BE2C (cell line): ENCODE data around the gene WBP1.
"Not testable (repeated sequence)": the region's sequence is repeated elsewhere in the genome, so short reads cannot be mapped to it uniquely, and the experiment has no call there.

Experiments used
- DNase-seq: peaks from one replicate; pipeline ENCODE4 v3.0.0-alpha.2; 2020
- H3K27me3 ChIP-seq: fragments of 250-450 bp; sonication (Bioruptor Pico); 2 replicates; pipeline ENCODE4 v1.5.1; 2020; ENCODE audit warnings: mild to moderate bottlenecking
- H3K36me3 ChIP-seq: fragments of 250-450 bp; sonication (Bioruptor Pico); 2 replicates; pipeline ENCODE4 v1.5.1; 2020; ENCODE audit warnings: mild to moderate bottlenecking
- H3K4me1 ChIP-seq: fragments of 250-450 bp; sonication (Bioruptor Pico); 2 replicates; pipeline ENCODE4 v1.5.1; 2020
- H3K4me3 ChIP-seq: 2 replicates; pipeline ENCODE4 v1.5.1; 2011; ENCODE audit warnings: low read depth, low read length
- H3K9me3 ChIP-seq: fragments of 250-450 bp; sonication (Bioruptor Pico); 2 replicates; pipeline ENCODE4 v1.5.1; 2020
- TF ChIP-seq, protein P1 (sequence below): IDR thresholded peaks from 2 replicates; pipeline ENCODE4 v1.5.1; 2012; ENCODE audit warnings: mild to moderate bottlenecking, low read depth, low read length

Gene WBP1

DNA sequence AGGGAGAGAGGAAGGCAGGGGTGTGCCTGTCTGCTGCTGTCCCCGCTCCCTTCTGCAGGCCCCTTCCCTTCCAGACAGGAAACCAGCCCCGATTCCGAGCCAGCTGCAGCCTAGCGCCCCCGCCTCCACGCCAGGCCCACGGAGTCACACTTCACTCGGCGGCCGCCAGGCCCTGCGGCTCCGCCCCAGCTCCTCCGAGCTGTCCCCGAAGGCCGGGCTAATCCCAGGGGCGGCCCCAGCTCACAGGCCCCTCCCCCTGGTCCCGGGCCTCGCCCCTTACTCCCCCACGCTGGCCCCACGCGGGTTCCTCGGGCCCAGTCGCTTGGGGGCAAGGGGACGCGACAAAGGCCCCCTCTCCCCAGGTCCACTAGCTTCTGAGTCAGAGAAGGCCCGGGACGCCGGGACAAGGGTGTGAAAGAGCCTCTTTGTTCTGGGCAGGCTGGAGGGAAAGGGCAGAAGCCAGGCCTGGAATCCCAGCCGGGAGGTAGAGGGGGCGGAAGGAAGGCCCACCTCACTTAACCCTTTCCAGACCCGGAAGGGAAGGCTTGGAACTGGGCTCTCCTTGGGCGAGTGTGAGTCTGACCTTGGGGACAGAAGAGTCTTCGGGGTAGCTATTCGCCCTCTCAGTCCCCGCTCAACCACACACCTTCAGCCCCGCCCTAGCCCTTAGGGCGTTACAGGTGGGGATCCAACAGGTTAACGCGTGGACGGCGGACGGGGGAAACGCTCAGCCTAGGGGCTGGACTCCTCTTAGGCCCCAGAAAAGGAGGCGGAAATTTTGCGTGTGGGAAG, 17.7 kb upstream of the WBP1 start:
- H3K4me1 ChIP-seq: peaks cover 3% of the 10 kb centered on the region; the same call in 1 of the 2 replicates
- H3K4me3 ChIP-seq: peak overlapping the region; percentile 69
- no peaks in the 10 kb centered on the region for H3K9me3 ChIP-seq
- no peaks in the 10 kb centered on the region for H3K36me3 ChIP-seq
- H3K27me3 ChIP-seq: no peaks in the 10 kb centered on the region
- peak; percentile 89 for DNase-seq
- TF ChIP-seq, protein P1, sequence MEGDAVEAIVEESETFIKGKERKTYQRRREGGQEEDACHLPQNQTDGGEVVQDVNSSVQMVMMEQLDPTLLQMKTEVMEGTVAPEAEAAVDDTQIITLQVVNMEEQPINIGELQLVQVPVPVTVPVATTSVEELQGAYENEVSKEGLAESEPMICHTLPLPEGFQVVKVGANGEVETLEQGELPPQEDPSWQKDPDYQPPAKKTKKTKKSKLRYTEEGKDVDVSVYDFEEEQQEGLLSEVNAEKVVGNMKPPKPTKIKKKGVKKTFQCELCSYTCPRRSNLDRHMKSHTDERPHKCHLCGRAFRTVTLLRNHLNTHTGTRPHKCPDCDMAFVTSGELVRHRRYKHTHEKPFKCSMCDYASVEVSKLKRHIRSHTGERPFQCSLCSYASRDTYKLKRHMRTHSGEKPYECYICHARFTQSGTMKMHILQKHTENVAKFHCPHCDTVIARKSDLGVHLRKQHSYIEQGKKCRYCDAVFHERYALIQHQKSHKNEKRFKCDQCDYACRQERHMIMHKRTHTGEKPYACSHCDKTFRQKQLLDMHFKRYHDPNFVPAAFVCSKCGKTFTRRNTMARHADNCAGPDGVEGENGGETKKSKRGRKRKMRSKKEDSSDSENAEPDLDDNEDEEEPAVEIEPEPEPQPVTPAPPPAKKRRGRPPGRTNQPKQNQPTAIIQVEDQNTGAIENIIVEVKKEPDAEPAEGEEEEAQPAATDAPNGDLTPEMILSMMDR: no peak

DNA sequence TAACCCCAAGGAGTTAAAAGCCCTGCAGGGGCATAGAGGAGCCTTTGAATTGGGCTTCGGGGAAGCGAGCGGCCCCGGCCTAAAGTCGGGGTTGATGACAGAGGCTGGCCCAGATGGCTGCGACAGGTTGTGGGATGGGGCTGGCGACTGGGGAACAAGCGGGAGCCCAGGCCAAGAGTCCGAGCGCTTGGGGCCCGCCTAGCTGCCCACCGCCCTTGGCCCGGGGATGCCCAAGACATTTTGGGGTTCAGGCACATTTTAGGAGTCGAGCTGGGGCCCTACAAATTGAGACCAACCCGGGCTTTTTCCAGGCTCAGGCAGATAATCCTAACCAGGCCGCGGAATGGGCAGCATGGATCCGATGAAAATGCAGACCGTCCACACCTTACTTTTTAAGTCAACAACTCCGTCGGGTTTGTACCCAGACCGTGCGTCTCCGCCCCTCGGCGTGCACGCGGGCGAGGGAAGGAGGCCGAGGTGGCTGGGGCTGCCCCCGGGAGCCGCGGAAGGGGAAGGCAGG, 17.0 kb upstream of the WBP1 start:
- Histone ChIP-seq H3K4me3 (no peak overlapping the region), H3K36me3 (no peaks in the 10 kb centered on the region), H3K4me1 (peaks cover 3% of the 10 kb centered on the region; the same call in 1 of the 2 replicates), H3K9me3 (no peaks in the 10 kb centered on the region), H3K27me3 (no peaks in the 10 kb centered on the region)
- TF ChIP-seq, protein P1: no peak
- no peak for DNase-seq

- peak within 1 kb of the TSS; percentile 69 for H3K4me3 ChIP-seq
- no peaks in the 10 kb centered on the region for H3K36me3 ChIP-seq
- H3K9me3 ChIP-seq: no peaks in the 10 kb centered on the region
- TF ChIP-seq, protein P1: no peak
- no peak for DNase-seq
- H3K4me1 ChIP-seq: peaks cover 3% of the 10 kb centered on the region; the same call in 1 of the 2 replicates
- no peaks in the 10 kb centered on the region for H3K27me3 ChIP-seq
Measured at GRCh38 chr2:74441690-74442482, 16.4 kb upstream of the WBP1 start, which contains the start of gene RTKN. Gene RTKN (minus strand): TSS chr2:74441937. CDS start chr2:74441816, 121 bp downstream.

DNA sequence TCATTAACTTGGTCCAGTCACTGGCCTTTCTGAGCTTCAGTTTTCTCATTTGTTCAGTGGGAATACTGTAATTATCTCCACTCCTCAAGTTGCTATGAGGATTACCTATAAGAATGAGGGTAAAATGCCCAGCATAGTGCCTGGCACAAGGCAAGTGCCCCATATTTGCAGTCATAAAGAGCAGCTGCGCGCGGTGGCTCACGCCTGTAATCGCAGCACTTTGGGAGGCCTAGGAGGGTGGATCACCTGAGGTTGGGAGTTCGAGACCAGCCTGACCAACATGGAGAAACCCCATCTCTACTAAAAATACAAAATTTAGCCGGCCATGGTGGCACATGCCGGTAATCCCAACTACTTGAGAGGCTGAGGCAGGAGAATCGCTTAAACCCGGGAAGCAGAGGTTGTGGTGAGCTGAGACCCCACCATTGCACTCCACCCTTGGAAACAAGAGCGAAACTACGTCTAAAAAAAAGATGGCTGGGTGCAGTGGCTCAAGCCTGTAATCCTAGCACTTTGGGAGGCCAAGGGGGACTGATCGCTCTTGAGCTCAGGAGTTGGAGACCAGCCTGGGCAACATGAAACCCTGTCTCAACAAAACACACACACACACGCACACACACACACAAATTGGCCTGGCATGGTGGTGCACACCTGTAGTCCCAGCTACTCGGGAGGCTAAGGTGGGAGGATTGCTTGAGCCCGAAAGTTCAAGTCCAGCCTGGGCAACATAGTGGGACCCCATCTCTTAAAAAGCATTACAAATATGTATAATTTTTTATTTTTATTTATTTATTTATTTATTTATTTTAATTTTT, 15.5 kb upstream of the WBP1 start:
- not testable (repeated sequence) for H3K4me3 ChIP-seq, H3K9me3 ChIP-seq, H3K4me1 ChIP-seq, H3K36me3 ChIP-seq, DNase-seq, H3K27me3 ChIP-seq

- Histone ChIP-seq H3K4me1 (peaks cover 3% of the 10 kb centered on the region; the same call in 1 of the 2 replicates), H3K4me3 (no peak overlapping the region), H3K27me3 (no peaks in the 10 kb centered on the region), H3K9me3 (no peaks in the 10 kb centered on the region), H3K36me3 (no peaks in the 10 kb centered on the region)
- TF ChIP-seq, protein P1: no peak
- no peak for DNase-seq
Measured at GRCh38 chr2:74444498-74445318, 13.5 kb upstream of the WBP1 start.
